DOHH2 (cell line): Measurements from ENCODE around the gene CAPRIN2.

Experiments
- CTCF ChIP-seq: fragments of 200-600 bp; sonication (generic); IDR thresholded peaks from one replicate; pipeline ENCODE4 v1.5.1; 2014; ENCODE audit warnings: antibody characterized with exemption, mild to moderate bottlenecking, low read depth, low read length; ENCODE audit not compliant: poor library complexity, severe bottlenecking
- EZH2phosphoT487 ChIP-seq: fragments of 200-600 bp; sonication (generic); IDR thresholded peaks from 2 replicates; pipeline ENCODE4 v1.6.1; 2017; ENCODE audit warnings: borderline replicate concordance, mild to moderate bottlenecking, antibody characterized with exemption, low read length, moderate library complexity, mixed read lengths

- TF ChIP-seq CTCF: no peak
- no peak for TF ChIP-seq EZH2phosphoT487
These were observed 48.3 kb downstream of the CAPRIN2 start for GRCh38 chr12:30706476-30706875.
